Motor neuron (in vitro differentiated cells): Measurements from ENCODE around the gene C15orf62. TPM values are rescaled to one million over a fixed set of nuclear protein-coding genes. Genes with fewer than 3 reads are reported as not detected.

Source experiments
- ATAC-seq, 8 experiments: fragments of 200-7000 bp; cut with Tn5 transposase; replicated peaks in 6 of 8; 2 replicates each; pipeline ENCODE4 v1.8.0; 2021; ENCODE audit warnings: mild to moderate bottlenecking in 8 of 8, moderate library complexity in 8 of 8
- H3K27ac ChIP-seq, 2 donors: fragments of 250-450 bp; sonication (Bioruptor Pico); 2 replicates each; pipeline ENCODE4 v1.9.0; 2021; ENCODE audit warnings: antibody characterized with exemption in 2 of 2, mild to moderate bottlenecking in 2 of 2, moderate library complexity in 1 of 2
- H3K4me1 ChIP-seq, 2 donors: fragments of 250-450 bp; sonication (Bioruptor Pico); replicated peaks in 1 of 2; 2 replicates each; pipeline ENCODE4 v1.6.1; 2021; ENCODE audit warnings: antibody characterized with exemption in 2 of 2, mild to moderate bottlenecking in 2 of 2, moderate library complexity in 1 of 2
- H3K4me3 ChIP-seq, 5 donors: fragments of 250-450 bp; sonication (Bioruptor Pico); 2 replicates each; pipeline ENCODE4 v1.9.0; 2021; ENCODE audit warnings: antibody characterized with exemption in 5 of 5, mild to moderate bottlenecking in 5 of 5, moderate library complexity in 4 of 5
- WGBS, 10 experiments: fragments of 450-650 bp; shearing (Covaris generic); methylation state at CpG; one replicate each; pipeline ENCODE4 v1.0.0; 2022; 5-methylcytosine and 5-hydroxymethylcytosine counted together
- in situ Hi-C, 9 experiments: fragments of 400-800 bp; cut with MboI; loops; one replicate each; pipeline ENCODE4 v1.15.0; 2021; ENCODE audit warnings: low sequenced_read_pairs in 9 of 9, low pct_unique_long_range_greater_than_20kb in 2 of 9; ENCODE audit not compliant: unreplicated experiment in 9 of 9
- total RNA-seq, 8 experiments: library from RNA; unstranded; fragments of 300-600 nt; gene quantifications; 2 replicates each; pipeline versions ENCODE4 v1.2.3 to v1.2.4, GENCODE V29; 2022

The C15orf62 gene
- 1 to 10 TPM; 1.3 to 4.9 (median 1.7) TPM for total RNA-seq

DNA sequence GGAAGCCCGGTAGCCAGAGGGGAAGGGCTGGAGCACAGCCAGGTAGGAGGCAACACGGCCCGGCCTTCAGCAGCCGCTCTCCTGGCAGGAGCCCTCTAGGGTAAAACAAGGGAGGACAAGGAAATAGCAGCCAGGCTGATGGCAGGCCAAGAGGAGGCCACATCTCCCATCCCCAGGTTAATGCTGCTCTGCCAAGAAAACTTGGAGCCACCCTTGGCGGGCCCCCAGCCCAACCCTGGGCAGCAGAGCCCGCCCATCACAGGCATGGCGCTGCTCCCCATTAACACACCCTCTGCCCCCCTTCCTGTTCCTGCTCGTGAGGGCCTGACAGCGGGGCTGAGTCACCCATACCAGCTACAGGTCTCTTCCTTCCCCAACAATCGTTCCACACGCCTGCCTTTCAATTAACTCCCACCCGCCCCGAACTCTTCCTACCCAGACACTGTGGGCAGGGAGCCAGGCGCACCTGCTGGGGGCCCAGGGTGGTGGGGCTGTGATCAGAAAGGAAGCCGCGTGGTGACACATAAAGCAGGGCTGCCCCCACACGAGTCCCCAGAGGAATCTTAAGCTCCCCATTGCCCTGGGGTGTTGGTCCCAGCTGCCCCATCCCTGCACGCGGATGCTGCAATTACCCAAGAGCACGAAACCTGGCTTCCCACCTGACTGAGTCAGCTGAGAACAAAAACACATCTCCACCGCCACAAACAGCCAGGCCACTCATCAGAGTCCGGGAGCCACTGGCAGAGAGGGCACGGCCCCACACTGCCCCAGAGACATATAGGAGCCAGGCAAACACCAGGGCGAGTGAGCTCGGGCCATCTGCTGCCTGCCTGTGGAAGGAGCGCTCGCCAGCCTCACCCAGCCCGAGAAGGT, at the start of gene C15orf62:
Gene C15orf62, plus strand, starts transcription at position 707 of the 873 bp plus-strand sequence. CDS start 516 bp downstream, outside the sequence.
- peak in 6 of 8 experiments; percentile 16 to 81 (median 79) for ATAC-seq
- Histone ChIP-seq H3K27ac (no peak within 1 kb of the TSS), H3K4me3 (no peak within 1 kb of the TSS), H3K4me1 (peaks cover 0 to 10% of the 10 kb centered on the region in 2 donors)
- in situ Hi-C loops, result no loop called here
- 44 to 83% (median 68%) methylated on average over 1 to 6 of the region's 28 CpGs; no CpG with 5 or more reads in 6 of the 10 experiments for WGBS, 10 experiments

DNA sequence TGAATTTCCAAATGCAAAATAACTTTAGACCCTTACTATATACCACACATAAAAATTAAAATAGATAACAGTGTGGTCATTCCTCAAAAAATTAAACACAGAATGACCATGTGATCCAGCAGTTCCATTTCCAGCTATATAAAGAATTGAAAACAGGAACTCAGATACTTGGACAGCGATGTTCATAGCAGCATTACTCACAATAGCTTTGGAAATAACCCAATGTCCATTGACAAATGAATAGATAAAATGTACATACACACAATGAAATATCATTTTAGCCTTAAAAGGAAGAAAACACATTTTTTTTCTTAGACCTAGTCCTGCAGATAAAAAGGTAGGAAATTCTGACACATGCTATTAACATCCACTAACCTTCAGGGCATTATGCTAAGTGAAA, 48.1 kb upstream of the C15orf62 start:
- H3K4me3 ChIP-seq, result no peak overlapping the region
- no peak for ATAC-seq
- 83 to 100% (median 100%) methylated on average over 1 of the region's 1 CpG; no CpG with 5 or more reads in 1 of the 10 experiments for WGBS, 10 experiments
- no peaks in the 10 kb centered on the region for H3K4me1 ChIP-seq
- in situ Hi-C loops, result no loop called here
- H3K27ac ChIP-seq, result no peak overlapping the region

GRCh38 chr15:40722354-40722753, 47.4 kb upstream of the C15orf62 start:
- in situ Hi-C loops, result no loop called here
- Histone ChIP-seq H3K4me1 (no peaks in the 10 kb centered on the region), H3K4me3 (no peak overlapping the region), H3K27ac (no peak overlapping the region)
- ATAC-seq, result no peak
- 60 to 100% (median 92%) methylated on average over 1 to 4 of the region's 4 CpGs; no CpG with 5 or more reads in 1 of the 10 experiments for WGBS, 10 experiments

DNA sequence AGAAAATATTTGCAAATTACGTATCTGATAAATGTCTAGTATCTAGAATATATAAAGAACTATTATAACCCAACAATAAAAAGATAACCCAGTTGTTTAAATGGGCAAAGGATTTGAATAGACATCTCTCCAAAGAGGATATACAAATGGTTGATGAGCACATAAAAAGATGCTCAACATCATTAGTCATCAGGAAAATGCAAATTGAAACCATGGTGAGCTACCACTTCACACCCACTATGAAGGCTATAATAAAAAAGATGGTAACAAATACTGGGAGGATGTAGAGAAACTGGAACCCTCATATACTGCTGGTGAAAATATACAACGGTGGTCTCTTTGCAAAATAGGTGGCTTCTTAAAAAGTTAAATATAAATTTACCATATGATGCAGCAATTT, 46.8 kb upstream of the C15orf62 start:
- H3K27ac ChIP-seq, result no peak overlapping the region
- no peaks in the 10 kb centered on the region for H3K4me1 ChIP-seq
- peak in 2 of 8 experiments; percentile 93 to 94 for ATAC-seq
- H3K4me3 ChIP-seq, result no peak overlapping the region
- in situ Hi-C loops, result no loop called here
- 40 to 100% (median 89%) methylated on average over 1 to 2 of the region's 2 CpGs; no CpG with 5 or more reads in 1 of the 10 experiments for WGBS, 10 experiments

GRCh38 chr15:40723919-40724318, 45.9 kb upstream of the C15orf62 start:
- Histone ChIP-seq H3K4me1 (no peaks in the 10 kb centered on the region), H3K27ac (no peak overlapping the region), H3K4me3 (no peak overlapping the region)
- 53 to 94% (median 92%) methylated on average over 2 of the region's 2 CpGs; no CpG with 5 or more reads in 4 of the 10 experiments for WGBS, 10 experiments
- in situ Hi-C loops, result no loop called here
- no peak for ATAC-seq

DNA sequence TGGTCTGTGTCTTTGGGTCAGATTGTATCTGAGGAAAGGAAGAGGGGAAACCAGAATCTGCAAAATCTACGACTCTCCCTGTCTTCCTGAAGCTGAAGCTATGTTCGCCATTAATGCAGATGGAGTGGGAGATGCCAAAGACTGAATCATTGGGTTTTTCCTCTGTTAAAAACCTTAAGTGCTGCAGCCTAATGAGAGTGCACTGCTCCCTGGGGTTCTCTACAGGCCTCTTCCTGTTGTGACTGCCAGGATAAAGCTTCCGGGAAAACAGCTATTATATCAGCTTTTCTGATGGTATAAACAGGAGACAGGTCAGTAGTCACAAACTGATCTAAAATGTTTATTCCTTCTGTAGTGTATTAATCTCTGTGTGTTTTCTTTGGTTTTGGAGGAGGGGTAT, 38.7 kb upstream of the C15orf62 start:
- no peak for ATAC-seq
- in situ Hi-C loops, result no loop called here
- H3K4me3 ChIP-seq, result no peak overlapping the region
- no peak overlapping the region for H3K27ac ChIP-seq
- H3K4me1 ChIP-seq, result no peaks in the 10 kb centered on the region
- 67 to 100% (median 100%) methylated on average over 1 to 2 of the region's 3 CpGs; no CpG with 5 or more reads in 5 of the 10 experiments for WGBS, 10 experiments

- in situ Hi-C loops, result no loop called here
- Histone ChIP-seq H3K27ac (no peak overlapping the region), H3K4me3 (no peak overlapping the region), H3K4me1 (peaks cover 0 to 11% of the 10 kb centered on the region in 2 donors)
- WGBS, 10 experiments, result 63 to 100% (median 90%) methylated on average over 2 to 4 of the region's 4 CpGs; no CpG with 5 or more reads in 4 of the 10 experiments
- no peak for ATAC-seq
Observed at GRCh38 chr15:40736575-40736974, 33.2 kb upstream of the C15orf62 start.

GRCh38 chr15:40737048-40737447, 32.7 kb upstream of the C15orf62 start:
- WGBS, 10 experiments, result 70 to 100% (median 97%) methylated on average over 2 to 3 of the region's 3 CpGs; no CpG with 5 or more reads in 5 of the 10 experiments
- no peak for ATAC-seq
- in situ Hi-C loops, result no loop called here
- Histone ChIP-seq H3K27ac (no peak overlapping the region), H3K4me3 (no peak overlapping the region), H3K4me1 (peaks cover 0 to 11% of the 10 kb centered on the region in 2 donors)

GRCh38 chr15:40739047-40739446, 30.7 kb upstream of the C15orf62 start:
- peak in 3 of 8 experiments; percentile 42 to 83 (median 65) for ATAC-seq
- in situ Hi-C loops, result no loop called here
- Histone ChIP-seq H3K27ac (no peak overlapping the region), H3K4me3 (no peak overlapping the region), H3K4me1 (peaks cover 0 to 11% of the 10 kb centered on the region in 2 donors)
- WGBS, 10 experiments, result 0 to 50% (median 0%) methylated on average over 1 to 2 of the region's 2 CpGs; no CpG with 5 or more reads in 4 of the 10 experiments

DNA sequence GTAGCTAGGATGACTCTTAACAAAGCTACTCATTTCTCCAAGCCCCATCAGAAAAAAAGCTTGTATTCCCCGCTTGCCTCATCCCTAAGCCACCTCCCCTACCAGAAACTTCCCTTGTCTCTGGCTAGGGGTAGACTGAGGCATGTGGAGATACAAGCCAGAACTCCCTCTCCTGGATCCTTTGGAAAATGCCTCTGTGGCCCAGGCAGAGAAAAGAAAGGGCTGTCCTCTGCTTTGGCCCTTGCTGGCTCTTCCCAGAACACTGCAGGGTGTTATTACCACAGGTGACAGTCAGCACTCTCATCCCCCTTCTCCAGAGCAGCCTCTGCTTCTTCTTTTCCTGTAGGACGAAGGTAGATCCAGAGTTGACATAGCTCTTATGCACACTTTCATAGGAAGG, 29.9 kb upstream of the C15orf62 start:
- Histone ChIP-seq H3K4me1 (peaks cover 0 to 11% of the 10 kb centered on the region in 2 donors), H3K27ac (no peak overlapping the region), H3K4me3 (no peak overlapping the region)
- WGBS, 10 experiments, result 20 to 100% (median 92%) methylated on average over 1 of the region's 2 CpGs; no CpG with 5 or more reads in 4 of the 10 experiments
- no peak for ATAC-seq
- in situ Hi-C loops, result no loop called here

DNA sequence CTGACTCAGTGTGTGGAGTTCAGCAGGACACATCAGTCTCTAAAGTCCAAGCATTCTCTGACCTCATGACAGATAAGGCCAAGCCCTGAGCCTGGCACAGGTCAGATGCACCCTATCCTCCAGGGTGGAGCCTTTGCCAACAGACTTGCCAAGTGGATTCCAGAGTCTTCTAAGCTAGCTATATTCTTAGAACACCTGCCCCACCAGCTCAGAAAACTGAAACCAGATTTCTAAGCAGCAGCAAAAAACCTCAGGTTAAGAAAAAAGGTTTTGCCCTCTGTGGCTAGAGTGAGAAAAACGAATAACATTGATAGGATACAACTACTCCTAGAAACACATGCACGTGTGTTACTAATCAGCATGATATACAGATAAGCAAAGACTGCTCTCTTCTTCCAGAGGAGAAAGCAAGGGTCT, 26.3 kb upstream of the C15orf62 start:
- 0 to 100% (median 100%) methylated on average over 1 to 2 of the region's 2 CpGs; no CpG with 5 or more reads in 5 of the 10 experiments for WGBS, 10 experiments
- H3K4me1 ChIP-seq, result peaks cover 7 to 20% of the 10 kb centered on the region in 2 donors
- H3K4me3 ChIP-seq, result no peak overlapping the region
- no peak overlapping the region for H3K27ac ChIP-seq
- in situ Hi-C loops, result no loop called here
- no peak for ATAC-seq

DNA sequence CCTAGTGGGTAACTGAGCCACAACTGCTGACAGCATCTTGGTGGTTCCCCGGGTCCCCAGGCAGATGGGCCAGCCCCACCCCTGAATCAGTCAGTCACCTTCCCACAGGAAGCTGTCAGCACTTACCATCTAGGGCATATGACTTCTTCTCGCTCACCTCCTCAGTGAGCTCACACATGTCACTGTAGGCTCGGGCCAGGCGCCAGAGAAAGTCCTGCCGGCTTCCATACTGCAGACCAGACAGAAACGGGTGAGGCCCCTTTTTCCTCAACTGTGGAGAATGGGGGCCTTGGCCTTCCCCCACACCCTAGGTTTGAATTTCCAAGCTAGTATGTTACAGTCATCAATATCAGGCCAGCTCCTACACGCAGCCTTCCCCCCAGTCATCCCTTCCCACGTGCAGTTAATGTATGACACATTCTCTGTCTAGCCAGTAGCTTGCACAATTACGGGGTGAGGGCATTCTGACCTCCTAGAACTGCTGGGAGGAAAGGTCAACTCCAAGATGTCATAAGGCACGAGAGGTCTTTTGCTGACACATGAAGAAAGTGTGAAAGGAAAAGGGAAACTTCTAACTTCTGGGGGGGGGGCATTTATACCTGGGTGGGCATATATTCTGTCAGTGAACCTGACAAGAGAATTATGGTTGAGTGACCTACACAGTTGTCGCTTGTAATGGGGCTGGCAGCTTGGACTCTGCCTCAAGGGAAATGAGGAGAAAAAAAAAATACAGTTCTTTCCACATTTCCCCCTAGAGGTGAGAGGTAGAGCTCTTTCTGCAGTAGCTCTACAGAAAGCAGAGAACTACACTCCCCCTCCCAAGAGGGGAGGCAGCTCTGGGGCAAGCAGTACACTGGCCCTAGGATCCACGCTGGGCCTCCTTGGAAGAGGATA, 25.6 kb upstream of the C15orf62 start:
- peaks cover 7 to 14% of the 10 kb centered on the region in 2 donors for H3K4me1 ChIP-seq
- no peak overlapping the region for H3K27ac ChIP-seq
- no peak overlapping the region for H3K4me3 ChIP-seq
- in situ Hi-C loops, result no loop called here
- peak in 2 of 8 experiments; percentile 37 to 59 for ATAC-seq
- 42 to 95% (median 82%) methylated on average over 1 to 9 of the region's 12 CpGs; no CpG with 5 or more reads in 4 of the 10 experiments for WGBS, 10 experiments

GRCh38 chr15:40744815-40745152, 25.0 kb upstream of the C15orf62 start:
- no peak overlapping the region for H3K27ac ChIP-seq
- no peak overlapping the region for H3K4me3 ChIP-seq
- peaks cover 7 to 13% of the 10 kb centered on the region in 2 donors for H3K4me1 ChIP-seq
- no peak for ATAC-seq
- in situ Hi-C loops, result no loop called here
- WGBS, 10 experiments, result 33 to 75% (median 70%) methylated on average over 1 to 4 of the region's 5 CpGs; no CpG with 5 or more reads in 7 of the 10 experiments
